Neuron (in vitro differentiated cells): ENCODE measurements around the gene DCBLD2.
"Not testable (repeated sequence)": the region's sequence is repeated elsewhere in the genome, so short reads cannot be mapped to it uniquely, and the experiment has no call there.

ENCODE experiments used
- H2AFZ ChIP-seq: one replicate; pipeline ENCODE4 v1.6.1; 2013; ENCODE audit warnings: low read depth, mild to moderate bottlenecking, inconsistent platforms, low read length, moderate library complexity
- H3K27me3 ChIP-seq: one replicate; pipeline ENCODE4 v1.6.1; 2013; ENCODE audit warnings: low read length; ENCODE audit not compliant: insufficient read depth
- H3K36me3 ChIP-seq: one replicate; pipeline ENCODE4 v1.6.1; 2013; ENCODE audit warnings: low read length; ENCODE audit not compliant: insufficient read depth
- H3K4me1 ChIP-seq: one replicate; pipeline ENCODE4 v1.6.1; 2013; ENCODE audit warnings: low read length; ENCODE audit not compliant: insufficient read depth
- H3K4me3 ChIP-seq: 2 replicates; pipeline ENCODE4 v1.5.1; 2013; ENCODE audit warnings: mild to moderate bottlenecking, low read length, moderate library complexity
- H3K9me3 ChIP-seq: one replicate; pipeline ENCODE4 v1.6.1; 2013; ENCODE audit warnings: low read length

DCBLD2 gene

GRCh38 chr3:98885851-98886250 lies 15.6 kb downstream of the DCBLD2 start:
- Histone ChIP-seq H3K27me3 (no peaks in the 10 kb centered on the region), H3K36me3 (peaks cover 20% of the 10 kb centered on the region), H3K9me3 (peaks cover 2% of the 10 kb centered on the region), H3K4me1 (peaks cover 6% of the 10 kb centered on the region), H2AFZ (no peak overlapping the region), H3K4me3 (no peak overlapping the region)

DNA sequence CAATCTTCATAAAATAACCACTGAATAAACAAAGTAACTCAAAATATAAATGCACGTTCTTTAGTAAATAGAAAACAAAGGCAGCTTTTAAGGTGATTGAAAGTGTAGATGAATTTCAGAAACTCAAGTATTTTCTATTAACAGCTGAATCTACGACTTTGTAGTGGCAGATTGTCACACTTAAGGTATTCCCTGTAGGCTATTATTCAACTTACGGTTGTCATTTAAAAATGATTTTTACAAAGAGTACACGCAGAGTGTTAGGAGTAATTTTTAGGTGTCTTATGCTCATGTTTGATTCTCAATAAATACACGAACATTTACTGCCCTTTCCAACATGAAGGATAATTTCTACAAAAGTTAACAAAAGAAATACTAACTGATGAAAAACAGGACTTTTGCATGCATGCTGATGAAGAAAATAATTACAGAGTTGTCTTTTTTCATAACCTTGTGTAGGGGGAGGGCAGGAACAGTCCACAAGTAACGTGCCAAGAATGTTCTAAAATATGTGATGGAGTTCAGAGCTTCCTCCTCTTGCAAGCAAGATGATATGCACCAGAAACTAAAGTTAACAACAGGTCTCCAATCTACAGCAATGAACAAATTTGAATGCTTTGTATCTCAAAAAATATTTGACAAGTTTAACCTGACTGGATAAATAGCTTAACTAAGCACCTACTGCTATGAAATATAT lies 16.7 kb downstream of the DCBLD2 start:
- Histone ChIP-seq H3K36me3 (peaks cover 25% of the 10 kb centered on the region), H3K4me1 (no peaks in the 10 kb centered on the region), H2AFZ (no peak overlapping the region), H3K27me3 (no peaks in the 10 kb centered on the region), H3K9me3 (peaks cover 2% of the 10 kb centered on the region), H3K4me3 (no peak overlapping the region)

DNA sequence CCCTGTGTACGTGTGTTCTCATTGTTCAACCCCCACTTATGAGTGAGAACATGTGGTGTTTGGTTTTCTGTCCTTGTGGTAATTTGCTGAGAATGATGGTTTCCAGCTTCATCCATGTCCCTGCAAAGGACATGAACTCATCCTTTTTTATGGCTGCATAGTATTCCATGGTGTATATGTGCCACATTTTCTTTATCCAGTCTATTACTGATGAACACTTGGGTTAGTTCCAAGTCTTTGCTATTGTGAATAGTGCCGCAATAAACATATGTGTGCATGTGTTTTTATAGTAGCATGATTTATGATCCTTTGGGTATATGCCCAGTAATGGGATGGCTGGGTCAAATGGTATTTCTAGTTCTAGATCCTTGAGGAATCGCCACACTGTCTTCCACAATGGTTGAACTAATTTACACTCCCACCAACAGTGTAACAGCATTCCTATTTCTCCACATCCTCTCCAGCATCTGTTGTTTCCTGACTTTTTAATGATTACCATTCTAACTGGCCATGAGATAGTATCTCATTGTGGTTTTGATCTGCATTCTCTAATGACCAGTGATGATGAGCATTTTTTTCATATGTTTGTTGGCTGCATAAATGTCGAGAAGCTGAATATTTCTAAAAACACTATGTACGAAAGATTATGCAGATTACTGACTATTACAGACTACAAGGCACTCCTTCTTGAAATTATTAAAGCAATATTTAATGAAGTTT lies 18.7 kb downstream of the DCBLD2 start:
- H3K9me3 ChIP-seq, H2AFZ ChIP-seq, H3K27me3 ChIP-seq, H3K4me3 ChIP-seq, H3K4me1 ChIP-seq: not testable (repeated sequence)
- peaks cover 40% of the 10 kb centered on the region for H3K36me3 ChIP-seq

DNA sequence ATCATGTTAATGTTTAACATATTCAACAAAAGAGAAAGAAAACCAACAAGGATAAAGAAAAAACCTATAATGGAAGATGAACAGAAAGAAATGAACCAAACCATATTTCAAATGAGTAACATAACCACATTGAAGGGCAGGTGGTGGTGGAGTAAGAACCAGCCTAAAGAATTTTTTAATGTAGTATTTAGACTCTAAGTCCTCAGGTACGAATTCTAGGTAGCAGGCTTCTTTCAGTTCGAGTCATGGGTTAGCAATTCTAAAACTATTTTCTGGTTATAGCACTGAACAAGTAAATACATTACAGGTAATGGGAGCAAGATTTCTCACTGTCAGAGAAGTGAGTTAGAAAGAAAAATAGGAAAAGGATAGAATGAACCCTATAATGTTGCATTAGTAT lies 24.4 kb downstream of the DCBLD2 start:
- Histone ChIP-seq H3K27me3 (no peaks in the 10 kb centered on the region), H3K9me3 (peaks cover 3% of the 10 kb centered on the region), H3K4me1 (no peaks in the 10 kb centered on the region), H3K4me3 (no peak overlapping the region), H2AFZ (no peak overlapping the region), H3K36me3 (peaks cover 77% of the 10 kb centered on the region)

DNA sequence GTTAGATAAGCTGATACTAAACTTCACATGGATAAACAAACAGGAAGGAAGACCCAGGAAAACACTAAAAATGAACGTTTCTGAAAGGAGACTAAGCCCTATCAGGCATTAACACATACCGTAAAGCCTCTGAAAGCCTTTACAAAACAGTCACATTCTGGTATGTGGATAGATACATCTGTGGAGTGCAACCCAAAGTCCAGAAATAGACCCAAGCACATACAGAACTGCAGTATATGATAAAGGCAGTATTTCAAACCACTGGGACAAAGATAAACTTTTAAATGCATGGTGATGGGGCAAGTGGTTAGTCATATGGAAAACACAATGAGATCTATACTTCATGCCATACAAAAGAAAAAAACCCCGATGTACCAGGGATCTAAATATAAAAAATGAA lies 26.0 kb downstream of the DCBLD2 start:
- H3K9me3 ChIP-seq: peaks cover 6% of the 10 kb centered on the region
- no peak overlapping the region for H3K4me3 ChIP-seq
- H2AFZ ChIP-seq: no peak overlapping the region
- no peaks in the 10 kb centered on the region for H3K27me3 ChIP-seq
- H3K36me3 ChIP-seq: peaks cover 78% of the 10 kb centered on the region
- no peaks in the 10 kb centered on the region for H3K4me1 ChIP-seq

DNA sequence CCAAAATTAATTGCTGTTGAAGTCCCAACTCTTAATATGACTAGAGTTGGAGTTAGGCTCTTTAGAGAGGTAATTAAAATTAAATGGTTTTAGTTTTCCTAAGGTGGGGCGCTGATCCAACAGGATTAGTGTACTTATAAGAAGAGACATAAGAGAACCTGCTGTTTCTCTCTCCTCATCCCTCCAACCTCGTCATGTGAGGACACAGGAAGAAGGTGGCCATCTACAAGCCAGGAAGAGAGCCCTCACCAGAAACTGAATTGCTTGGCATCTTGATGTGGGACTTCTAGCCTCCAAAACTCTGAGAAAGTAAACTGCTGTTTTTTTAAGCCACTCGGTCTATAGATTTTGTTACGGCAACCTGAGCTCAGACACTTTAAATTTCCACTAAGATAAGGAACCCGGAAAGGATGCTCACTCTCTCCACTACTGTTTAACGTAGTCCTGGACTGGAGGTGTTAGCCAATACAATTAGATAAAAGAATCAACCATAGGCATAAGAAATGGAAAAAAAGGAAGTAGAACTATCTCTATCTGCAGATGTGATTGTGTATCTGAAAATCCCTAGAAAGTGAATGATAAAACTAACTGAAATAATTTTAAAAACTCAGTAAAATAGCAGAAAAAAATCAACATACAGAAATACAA lies 26.8 kb downstream of the DCBLD2 start:
- Histone ChIP-seq H2AFZ (no peak overlapping the region), H3K36me3 (peaks cover 75% of the 10 kb centered on the region), H3K27me3 (no peaks in the 10 kb centered on the region), H3K4me3 (no peak overlapping the region), H3K4me1 (no peaks in the 10 kb centered on the region), H3K9me3 (peaks cover 10% of the 10 kb centered on the region)

GRCh38 chr3:98869391-98869790 lies 32.1 kb downstream of the DCBLD2 start:
- Histone ChIP-seq H3K9me3 (peaks cover 14% of the 10 kb centered on the region), H3K36me3 (peaks cover 36% of the 10 kb centered on the region), H3K4me3 (no peak overlapping the region), H3K4me1 (no peaks in the 10 kb centered on the region), H2AFZ (no peak overlapping the region), H3K27me3 (no peaks in the 10 kb centered on the region)

GRCh38 chr3:98857971-98858370 lies 43.5 kb downstream of the DCBLD2 start:
- H3K36me3 ChIP-seq: peaks cover 24% of the 10 kb centered on the region
- not testable (repeated sequence) for H3K27me3 ChIP-seq

GRCh38 chr3:98857258-98857657 lies 44.2 kb downstream of the DCBLD2 start:
- H2AFZ ChIP-seq, H3K4me1 ChIP-seq, H3K4me3 ChIP-seq, H3K27me3 ChIP-seq: not testable (repeated sequence)
- Histone ChIP-seq H3K9me3 (peaks cover 14% of the 10 kb centered on the region), H3K36me3 (peaks cover 24% of the 10 kb centered on the region)

More at GRCh38 chr3:98857971-98858370, 43.5 kb downstream of the DCBLD2 start:
- peaks cover 14% of the 10 kb centered on the region for H3K9me3 ChIP-seq
- H2AFZ ChIP-seq, H3K4me1 ChIP-seq, H3K4me3 ChIP-seq: not testable (repeated sequence)

GRCh38 chr3:98856724-98857123 lies 44.8 kb downstream of the DCBLD2 start:
- H3K36me3 ChIP-seq: peaks cover 24% of the 10 kb centered on the region
- H3K4me3 ChIP-seq: no peak overlapping the region
- no peaks in the 10 kb centered on the region for H3K27me3 ChIP-seq
- peaks cover 14% of the 10 kb centered on the region for H3K9me3 ChIP-seq
- H3K4me1 ChIP-seq: no peaks in the 10 kb centered on the region
- no peak overlapping the region for H2AFZ ChIP-seq

DNA sequence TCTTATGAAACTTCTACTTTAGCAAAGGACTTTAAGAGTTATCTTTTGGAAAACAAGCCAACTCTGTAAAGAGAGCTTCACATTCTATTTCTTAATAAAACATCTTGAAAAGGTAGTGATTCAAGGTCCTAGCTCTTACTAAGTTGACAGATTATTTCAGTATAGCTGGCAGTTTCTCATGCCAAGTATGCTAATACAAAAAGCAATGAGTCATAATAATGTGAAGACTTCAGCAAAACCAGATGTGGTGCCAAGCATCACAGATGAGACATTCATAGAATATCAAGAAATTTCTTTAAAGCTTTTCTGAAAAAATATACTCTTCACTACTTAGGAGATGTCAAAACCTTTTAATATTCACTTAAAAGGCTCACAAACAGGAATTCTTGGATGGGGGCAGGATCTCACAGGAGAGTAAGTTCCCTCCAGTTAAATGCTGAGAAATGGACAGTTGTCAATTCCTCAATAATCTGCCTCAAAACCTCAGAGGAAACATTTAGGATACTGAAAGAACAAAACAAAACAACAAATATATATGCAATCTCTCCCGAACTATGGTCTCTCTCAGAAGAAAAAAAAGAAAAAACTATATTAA lies 45.6 kb downstream of the DCBLD2 start:
- Histone ChIP-seq H3K27me3 (no peaks in the 10 kb centered on the region), H3K4me1 (no peaks in the 10 kb centered on the region)

GRCh38 chr3:98848108-98848507 lies 53.4 kb downstream of the DCBLD2 start:
- Histone ChIP-seq H3K4me1 (no peaks in the 10 kb centered on the region), H3K36me3 (peaks cover 30% of the 10 kb centered on the region), H2AFZ (no peak overlapping the region), H3K27me3 (no peaks in the 10 kb centered on the region), H3K9me3 (peaks cover 3% of the 10 kb centered on the region), H3K4me3 (no peak overlapping the region)

More for the DNA sequence above, 45.6 kb downstream of the DCBLD2 start:
- H2AFZ ChIP-seq: no peak overlapping the region
- no peak overlapping the region for H3K4me3 ChIP-seq
- peaks cover 14% of the 10 kb centered on the region for H3K9me3 ChIP-seq
- peaks cover 24% of the 10 kb centered on the region for H3K36me3 ChIP-seq

DNA sequence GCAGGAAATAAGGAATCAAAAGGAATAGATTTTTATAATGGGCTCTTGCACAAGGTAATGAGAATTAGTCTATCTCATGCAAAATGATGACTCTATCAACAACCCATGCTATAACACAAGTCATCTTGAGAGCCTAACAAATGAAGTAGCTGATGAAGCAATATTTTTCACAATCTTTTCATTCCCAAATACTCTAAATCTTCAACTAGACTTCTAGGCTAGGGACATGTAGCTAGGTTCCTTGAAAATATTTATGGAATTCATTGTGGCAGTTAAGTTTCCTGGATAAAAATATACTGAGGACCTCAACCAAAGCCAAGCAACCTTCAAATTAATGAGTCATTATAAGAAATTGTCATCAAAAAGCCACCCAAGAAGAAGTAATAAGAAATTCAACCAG lies 55.4 kb downstream of the DCBLD2 start:
- H3K36me3 ChIP-seq: peaks cover 32% of the 10 kb centered on the region

More for the DNA sequence above, 55.4 kb downstream of the DCBLD2 start:
- Histone ChIP-seq H3K4me3 (no peak overlapping the region), H2AFZ (no peak overlapping the region), H3K27me3 (no peaks in the 10 kb centered on the region), H3K4me1 (no peaks in the 10 kb centered on the region), H3K9me3 (peaks cover 3% of the 10 kb centered on the region)
